NB4 (cell line): Measurements from ENCODE around the gene PLCB4.

Source experiments
- DNase-seq: peaks from one replicate; pipeline ENCODE4 v3.0.0; 2010; ENCODE audit warnings: low read depth
- H3K4me3 ChIP-seq: one replicate; pipeline ENCODE4 v1.5.1; 2011; ENCODE audit warnings: mild to moderate bottlenecking, low read depth, low read length, moderate library complexity
- MYC ChIP-seq: IDR thresholded peaks from 2 replicates; pipeline ENCODE4 v1.6.1; 2011; ENCODE audit warnings: low read depth, low read length
- POLR2A ChIP-seq: IDR thresholded peaks from 2 replicates; pipeline ENCODE4 v1.6.1; 2011; ENCODE audit warnings: mild to moderate bottlenecking; ENCODE audit not compliant: insufficient read length; ENCODE audit errors: extremely low read depth
- TF ChIP-seq, protein P1 (sequence below): IDR thresholded peaks from one replicate; pipeline ENCODE4 v1.5.1; 2012; ENCODE audit warnings: low read depth, low read length
- TF ChIP-seq, protein P2 (sequence below): IDR thresholded peaks from 2 replicates; pipeline ENCODE4 v1.6.1; 2011; ENCODE audit warnings: low read depth, low read length

PLCB4 gene

DNA sequence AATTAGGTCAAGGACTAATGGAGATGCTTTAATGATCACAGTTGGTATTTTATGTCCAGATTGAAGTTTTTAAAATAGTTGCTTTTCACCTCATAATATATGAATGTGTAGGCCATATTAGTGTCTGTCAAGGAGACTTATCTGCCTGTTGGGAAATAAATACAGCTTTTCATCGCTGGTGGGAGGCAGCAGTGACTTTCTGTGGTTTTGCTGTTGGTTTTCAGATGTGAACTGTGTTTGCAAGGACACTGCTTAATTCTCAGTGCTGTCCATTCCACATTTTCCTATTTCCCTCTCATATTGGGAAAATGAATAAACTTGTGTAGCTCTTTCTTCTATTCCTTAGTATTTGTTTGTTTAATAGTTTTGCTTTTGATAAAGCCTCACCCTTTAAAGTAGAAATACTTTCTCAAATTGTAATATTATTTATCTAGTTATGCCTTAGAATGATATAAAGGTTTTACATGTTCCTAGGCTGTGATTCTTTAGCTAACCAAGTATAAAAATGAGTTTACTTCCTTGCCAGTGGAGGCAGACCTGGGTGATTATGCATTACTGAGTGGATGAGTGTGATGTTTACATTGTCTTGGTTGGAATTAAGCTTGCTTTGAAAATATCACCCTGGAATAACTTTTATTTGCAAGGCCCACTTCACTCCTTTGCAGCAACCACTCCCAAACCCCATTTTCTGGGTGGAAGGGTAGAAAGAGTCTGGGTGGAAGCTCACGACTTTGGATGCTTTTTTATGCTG lies 3.3 kb downstream of the PLCB4 start:
- H3K4me3 ChIP-seq: no peak overlapping the region
- DNase-seq: no peak
- TF ChIP-seq MYC: no peak
- TF ChIP-seq, protein P1, sequence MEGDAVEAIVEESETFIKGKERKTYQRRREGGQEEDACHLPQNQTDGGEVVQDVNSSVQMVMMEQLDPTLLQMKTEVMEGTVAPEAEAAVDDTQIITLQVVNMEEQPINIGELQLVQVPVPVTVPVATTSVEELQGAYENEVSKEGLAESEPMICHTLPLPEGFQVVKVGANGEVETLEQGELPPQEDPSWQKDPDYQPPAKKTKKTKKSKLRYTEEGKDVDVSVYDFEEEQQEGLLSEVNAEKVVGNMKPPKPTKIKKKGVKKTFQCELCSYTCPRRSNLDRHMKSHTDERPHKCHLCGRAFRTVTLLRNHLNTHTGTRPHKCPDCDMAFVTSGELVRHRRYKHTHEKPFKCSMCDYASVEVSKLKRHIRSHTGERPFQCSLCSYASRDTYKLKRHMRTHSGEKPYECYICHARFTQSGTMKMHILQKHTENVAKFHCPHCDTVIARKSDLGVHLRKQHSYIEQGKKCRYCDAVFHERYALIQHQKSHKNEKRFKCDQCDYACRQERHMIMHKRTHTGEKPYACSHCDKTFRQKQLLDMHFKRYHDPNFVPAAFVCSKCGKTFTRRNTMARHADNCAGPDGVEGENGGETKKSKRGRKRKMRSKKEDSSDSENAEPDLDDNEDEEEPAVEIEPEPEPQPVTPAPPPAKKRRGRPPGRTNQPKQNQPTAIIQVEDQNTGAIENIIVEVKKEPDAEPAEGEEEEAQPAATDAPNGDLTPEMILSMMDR: no peak

DNA sequence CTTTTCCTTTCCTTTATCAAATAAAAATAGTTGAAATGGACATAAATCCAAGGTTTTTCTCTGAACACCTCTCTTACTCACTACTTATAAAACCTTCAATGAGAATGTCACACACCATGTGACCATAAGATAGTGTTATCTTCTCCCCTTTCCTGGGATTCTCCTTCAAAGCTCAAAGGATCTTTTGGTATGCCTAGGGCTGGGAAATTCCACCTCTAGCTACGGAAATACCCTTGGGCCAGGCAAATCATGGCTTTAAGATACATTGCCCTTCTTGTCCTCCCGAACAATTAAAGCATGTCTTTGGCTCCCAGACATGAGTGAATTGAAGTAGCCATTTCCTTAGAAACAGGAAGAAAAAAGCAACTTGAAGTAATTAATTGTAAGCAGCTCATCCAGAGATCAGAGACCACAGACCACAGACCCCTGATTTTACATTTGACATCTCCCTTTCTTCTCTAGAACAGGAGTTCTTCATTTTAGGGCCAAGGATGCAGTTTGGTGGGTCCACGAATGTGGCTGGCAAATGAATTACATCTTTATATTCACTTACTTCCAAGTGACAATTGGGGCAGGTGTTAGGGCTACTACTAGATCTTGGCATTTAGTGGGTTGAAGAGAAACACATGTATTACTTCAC lies 4.1 kb downstream of the PLCB4 start:
- TF ChIP-seq, protein P1: no peak
- TF ChIP-seq MYC (no peak), POLR2A (no peak)
- TF ChIP-seq, protein P2, sequence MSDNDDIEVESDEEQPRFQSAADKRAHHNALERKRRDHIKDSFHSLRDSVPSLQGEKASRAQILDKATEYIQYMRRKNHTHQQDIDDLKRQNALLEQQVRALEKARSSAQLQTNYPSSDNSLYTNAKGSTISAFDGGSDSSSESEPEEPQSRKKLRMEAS: no peak
- H3K4me3 ChIP-seq: no peak overlapping the region
- no peak for DNase-seq

DNA sequence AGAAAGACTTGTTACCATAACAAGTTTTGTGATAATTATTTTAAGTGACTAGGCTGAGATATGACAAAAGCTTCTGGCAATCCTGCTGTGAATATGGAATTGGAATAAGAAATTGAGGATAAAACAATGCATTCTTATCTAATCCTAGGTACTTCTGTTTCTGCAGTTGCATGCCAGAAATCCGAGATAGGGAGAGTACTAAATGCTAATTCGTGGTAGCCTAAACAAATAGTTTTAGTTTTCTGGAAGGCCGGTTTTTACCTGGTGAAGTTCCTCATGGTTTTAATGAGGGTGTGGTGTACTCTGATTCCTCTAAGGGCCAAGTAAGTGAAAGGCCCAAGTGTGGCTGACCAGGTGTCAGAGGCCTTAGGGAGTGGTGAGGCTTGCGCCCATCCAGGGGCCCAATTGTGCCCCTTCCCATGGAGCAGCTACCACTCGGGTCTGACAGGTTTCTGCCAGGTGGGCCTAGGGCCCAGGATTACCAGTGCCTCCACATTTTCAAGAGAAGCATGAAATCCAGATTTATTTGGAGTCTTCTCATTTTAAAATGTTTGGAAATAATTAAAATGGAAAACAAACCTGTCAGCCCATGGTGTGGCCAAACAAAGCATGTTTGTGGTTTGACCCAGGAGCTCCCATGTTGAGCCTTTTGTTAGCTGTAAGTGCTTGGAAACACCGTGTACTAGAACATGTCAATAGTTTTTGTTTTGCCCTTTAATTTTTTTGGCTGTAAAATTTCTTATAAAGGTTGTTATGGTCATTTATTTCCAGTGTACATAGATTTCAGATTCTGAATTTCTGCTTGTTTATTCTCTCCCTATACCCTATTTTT lies 6.6 kb downstream of the PLCB4 start:
- no peak for DNase-seq
- TF ChIP-seq, protein P2: no peak
- TF ChIP-seq MYC (no peak), POLR2A (no peak)
- TF ChIP-seq, protein P1: no peak
- no peak overlapping the region for H3K4me3 ChIP-seq

DNA sequence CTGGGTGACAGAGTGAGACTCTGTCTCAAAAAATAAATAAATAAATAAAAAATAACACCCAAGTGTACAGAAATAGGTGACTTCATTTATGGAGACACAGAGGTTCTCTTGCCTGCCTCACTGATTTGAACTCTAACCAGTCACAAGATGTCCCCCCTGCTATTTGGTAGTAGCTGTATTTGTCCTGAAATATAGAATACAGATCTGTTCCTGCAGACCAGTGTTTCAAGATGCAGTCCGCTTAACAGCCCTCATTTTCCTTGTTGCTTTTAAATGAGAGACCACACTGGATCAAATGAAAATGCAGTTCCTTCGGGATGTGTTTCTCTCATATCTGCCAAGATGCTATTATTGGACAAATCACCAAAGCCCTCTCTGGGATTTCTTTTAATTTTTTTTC lies 7.6 kb downstream of the PLCB4 start:
- DNase-seq: no peak
- no peak overlapping the region for H3K4me3 ChIP-seq
- TF ChIP-seq POLR2A (no peak), MYC (no peak)
- TF ChIP-seq, protein P2: no peak
- TF ChIP-seq, protein P1: no peak

DNA sequence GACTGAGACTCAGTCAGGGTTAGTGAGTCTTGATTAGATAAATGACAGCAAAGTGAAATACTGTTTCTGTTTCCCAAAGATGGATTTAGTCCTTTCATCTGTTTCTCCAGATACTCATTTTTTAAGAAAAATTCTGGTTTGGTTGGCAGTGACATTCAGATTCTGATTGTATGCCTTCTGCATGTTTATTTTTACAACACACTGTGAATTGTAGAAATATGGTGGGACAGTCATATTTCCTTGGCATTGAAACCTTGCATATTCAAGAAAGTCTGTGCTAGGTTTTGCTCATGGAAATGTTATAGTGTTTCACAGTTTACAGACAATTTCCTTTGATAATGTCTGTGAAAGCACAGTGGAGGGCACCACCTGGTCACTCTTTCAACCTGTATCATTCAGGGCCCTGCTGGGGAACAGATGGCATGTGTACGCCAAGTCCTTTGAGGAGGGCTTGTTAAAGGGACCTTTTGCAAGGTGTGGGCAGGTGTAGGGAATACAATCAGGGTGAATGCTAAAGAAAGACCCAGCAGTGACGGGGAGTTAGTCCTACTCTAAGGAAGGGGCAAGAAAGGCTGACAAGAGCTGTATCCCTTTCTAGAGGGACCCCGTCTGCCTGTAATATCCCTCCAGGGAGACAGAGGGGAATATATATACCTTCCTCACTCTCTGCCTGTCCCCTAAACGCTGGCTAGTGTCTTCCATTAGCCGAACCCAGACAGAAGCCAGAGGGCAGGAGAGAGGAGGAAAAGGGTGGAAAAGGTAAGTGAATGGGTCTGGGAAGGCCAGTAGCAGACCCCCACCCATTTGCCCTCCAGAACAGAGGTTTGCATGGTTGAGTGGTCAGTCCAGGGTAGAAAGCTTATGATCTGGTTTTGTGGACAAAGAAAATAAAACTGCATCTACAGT lies 10.2 kb downstream of the PLCB4 start:
- no peak for TF ChIP-seq MYC
- no peak for TF ChIP-seq POLR2A
- no peak for DNase-seq
- H3K4me3 ChIP-seq: no peak overlapping the region
